ENCODE measurements around the gene PTPN1.

DNA sequence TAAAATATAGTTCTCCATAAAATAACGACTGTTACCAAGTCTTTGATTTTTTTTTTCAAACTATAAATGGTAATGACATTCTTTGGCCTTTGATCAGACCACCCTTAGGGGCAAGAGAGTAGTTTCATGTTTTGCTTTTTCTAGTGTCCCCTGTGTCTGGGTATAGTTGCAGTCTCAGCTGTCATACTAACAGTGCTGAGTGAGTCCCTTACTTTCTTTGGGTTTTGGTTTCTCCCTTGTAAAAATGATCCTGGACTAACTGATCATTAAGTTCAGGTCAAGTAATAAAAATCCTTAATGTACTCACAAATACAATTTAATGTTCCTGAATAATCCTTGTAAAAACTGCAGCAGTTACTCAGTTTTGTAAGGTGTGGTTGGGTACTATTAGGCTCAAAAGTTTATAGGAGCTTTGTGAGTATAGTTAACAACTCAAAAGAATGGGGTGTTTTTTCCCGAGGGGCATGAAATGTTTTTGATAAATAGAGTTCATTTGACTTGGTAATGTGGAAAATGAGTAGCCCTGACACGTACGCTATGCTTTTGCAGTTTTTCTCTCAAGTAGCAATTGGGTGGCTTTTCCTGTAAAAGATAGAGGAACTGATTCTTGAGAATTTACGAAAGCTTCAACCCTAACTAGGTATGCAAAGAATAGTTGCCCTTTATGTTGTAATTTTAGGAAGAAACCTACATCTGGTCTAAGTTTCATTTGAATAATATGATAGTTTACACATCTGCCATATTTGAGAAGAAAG lies 6.2 kb downstream of the PTPN1 start:
- TF ChIP-seq, protein P1, sequence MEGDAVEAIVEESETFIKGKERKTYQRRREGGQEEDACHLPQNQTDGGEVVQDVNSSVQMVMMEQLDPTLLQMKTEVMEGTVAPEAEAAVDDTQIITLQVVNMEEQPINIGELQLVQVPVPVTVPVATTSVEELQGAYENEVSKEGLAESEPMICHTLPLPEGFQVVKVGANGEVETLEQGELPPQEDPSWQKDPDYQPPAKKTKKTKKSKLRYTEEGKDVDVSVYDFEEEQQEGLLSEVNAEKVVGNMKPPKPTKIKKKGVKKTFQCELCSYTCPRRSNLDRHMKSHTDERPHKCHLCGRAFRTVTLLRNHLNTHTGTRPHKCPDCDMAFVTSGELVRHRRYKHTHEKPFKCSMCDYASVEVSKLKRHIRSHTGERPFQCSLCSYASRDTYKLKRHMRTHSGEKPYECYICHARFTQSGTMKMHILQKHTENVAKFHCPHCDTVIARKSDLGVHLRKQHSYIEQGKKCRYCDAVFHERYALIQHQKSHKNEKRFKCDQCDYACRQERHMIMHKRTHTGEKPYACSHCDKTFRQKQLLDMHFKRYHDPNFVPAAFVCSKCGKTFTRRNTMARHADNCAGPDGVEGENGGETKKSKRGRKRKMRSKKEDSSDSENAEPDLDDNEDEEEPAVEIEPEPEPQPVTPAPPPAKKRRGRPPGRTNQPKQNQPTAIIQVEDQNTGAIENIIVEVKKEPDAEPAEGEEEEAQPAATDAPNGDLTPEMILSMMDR (IDR thresholded peaks at IDR 0.05): no peak
- TF ChIP-seq ZFX (IDR thresholded peaks at IDR 0.05; ENCODE audit: borderline replicate concordance): no peak

Data from 22Rv1 (cell line).